Regular cardiac myocyte (primary cell): ENCODE results near the gene PCDHB2. TPM values are rescaled to one million over a fixed set of nuclear protein-coding genes. Genes with fewer than 3 reads are reported as not detected.

Source experiments
- total RNA-seq: library from RNA; depleted of rRNA; stranded (reverse); fragments of >200 nt; gene quantifications from 2 replicates; pipeline ENCODE4 v1.2.3, GENCODE V29; 2014

PCDHB2 gene
- 0.77 and 6.5 TPM in 2 replicates for total RNA-seq

GRCh38 chr5:141094481-141095262, at the start of gene PCDHB2:
Gene PCDHB2, plus strand, starts transcription at chr5:141094615. Its CDS starts 176 bp downstream, at chr5:141094791.

GRCh38 chr5:141050622-141051520, 43.5 kb upstream of the PCDHB2 start, which contains the start of gene PCDHB1:
Gene PCDHB1, plus strand, starts transcription at chr5:141051374. Its CDS starts 97 bp downstream, at chr5:141051471.

GRCh38 chr5:141100243-141100805, 5.9 kb downstream of the PCDHB2 start, which contains the start of gene PCDHB3:
Gene PCDHB3, plus strand, starts transcription at chr5:141100473. Its CDS starts 177 bp downstream, at chr5:141100650.

DNA sequence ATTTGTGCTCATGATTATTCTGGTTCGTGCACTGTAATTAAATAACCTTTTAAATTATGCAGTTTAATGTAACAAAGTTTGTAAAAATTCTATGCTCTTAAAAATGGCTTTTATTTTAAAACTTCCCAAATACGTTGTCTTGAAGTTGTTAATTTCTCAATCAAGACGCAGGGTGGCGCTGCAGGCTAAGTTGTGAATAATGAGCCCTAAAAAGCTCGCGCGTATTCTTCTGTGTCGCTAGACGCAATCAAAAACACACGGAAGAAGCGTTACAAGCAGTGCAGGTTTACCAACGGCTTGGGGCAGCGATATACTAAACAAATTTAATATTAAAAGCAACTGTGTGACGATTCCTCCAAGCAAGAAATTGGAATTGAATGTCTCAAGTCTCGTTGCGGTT, 27.1 kb downstream of the PCDHB2 start, which contains the start of gene PCDHB4:
Gene PCDHB4 (plus strand): TSS at position 256 of the 400 bp plus-strand sequence. CDS start 181 bp downstream, outside the sequence.

DNA sequence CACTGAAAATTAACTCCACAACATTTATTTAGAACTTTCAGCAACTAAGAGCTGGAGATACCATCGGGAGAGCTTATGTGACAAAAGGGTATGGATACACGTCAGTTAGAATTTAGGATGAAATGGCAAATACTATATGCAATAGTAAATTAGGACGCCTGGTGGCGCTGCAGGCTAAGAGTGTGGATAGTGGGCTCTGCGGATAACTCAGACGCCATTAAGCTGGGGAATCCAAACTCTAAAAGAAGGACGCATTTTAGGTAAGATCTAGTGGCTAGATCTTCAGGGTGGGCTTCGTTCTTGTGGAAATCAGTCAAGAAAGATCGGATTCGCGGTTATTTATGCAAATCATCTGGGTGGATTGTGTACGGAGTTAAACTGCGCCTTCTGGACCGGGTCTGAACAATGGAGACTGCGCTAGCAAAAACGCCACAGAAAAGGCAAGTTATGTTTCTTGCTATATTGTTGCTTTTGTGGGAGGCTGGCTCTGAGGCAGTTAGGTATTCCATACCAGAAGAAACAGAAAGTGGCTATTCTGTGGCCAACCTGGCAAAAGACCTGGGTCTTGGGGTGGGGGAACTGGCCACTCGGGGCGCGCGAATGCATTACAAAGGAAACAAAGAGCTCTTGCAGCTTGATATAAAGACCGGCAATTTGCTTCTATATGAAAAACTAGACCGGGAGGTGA, 40.8 kb downstream of the PCDHB2 start, which contains the start of gene PCDHB5:
Gene PCDHB5 (plus strand): TSS at position 177 of the 688 bp plus-strand sequence. CDS start 229 bp downstream, at position 406.

Other genes with a start within 250 kb of the PCDHB2 start
- under 0.01 TPM in 2 replicates for gene PCDHA9, start 246.2 kb upstream of the PCDHB2 start, total RNA-seq
- gene PCDHA10, start 238.7 kb upstream of the PCDHB2 start, total RNA-seq, result 0.19 and 0.28 TPM in 2 replicates
- under 0.01 and 0.28 TPM in 2 replicates for gene PCDHA11, start 225.7 kb upstream of the PCDHB2 start, total RNA-seq
- gene PCDHA12, start 219.3 kb upstream of the PCDHB2 start, total RNA-seq, result 0.28 TPM in 1 of 2 replicates, not detected in the other
- gene PCDHA13, start 212.5 kb upstream of the PCDHB2 start, total RNA-seq, result under 0.01 TPM in 1 of 2 replicates, not detected in the other
- gene PCDHAC1, start 168.3 kb upstream of the PCDHB2 start, total RNA-seq, result under 0.01 and 0.56 TPM in 2 replicates
- gene PCDHAC2, start 128.1 kb upstream of the PCDHB2 start, total RNA-seq, result 0.19 and 1.4 TPM in 2 replicates
- gene PCDHB1, start 43.2 kb upstream of the PCDHB2 start, total RNA-seq, result not detected in 2 replicates
- gene PCDHB3, start 5.9 kb downstream of the PCDHB2 start, total RNA-seq, result 0.19 and 3.9 TPM in 2 replicates
- under 0.01 and 0.85 TPM in 2 replicates for gene PCDHB4, start 27.2 kb downstream of the PCDHB2 start, total RNA-seq
- 0.58 and 3.1 TPM in 2 replicates for gene PCDHB5, start 40.6 kb downstream of the PCDHB2 start, total RNA-seq
- gene PCDHB6, start 55.4 kb downstream of the PCDHB2 start, total RNA-seq, result under 0.01 and 0.28 TPM in 2 replicates
- 0.19 and 1.1 TPM in 2 replicates for gene PCDHB7, start 78.0 kb downstream of the PCDHB2 start, total RNA-seq
- under 0.01 and 1.4 TPM in 2 replicates for gene PCDHB8, start 83.2 kb downstream of the PCDHB2 start, total RNA-seq
- 0.19 and 1.7 TPM in 2 replicates for gene PCDHB16, start 87.8 kb downstream of the PCDHB2 start, total RNA-seq
- under 0.01 and 0.56 TPM in 2 replicates for gene PCDHB9, start 92.5 kb downstream of the PCDHB2 start, total RNA-seq
- 0.19 and 1.7 TPM in 2 replicates for gene PCDHB10, start 97.7 kb downstream of the PCDHB2 start, total RNA-seq
- 0.19 and 0.85 TPM in 2 replicates for gene PCDHB11, start 105.0 kb downstream of the PCDHB2 start, total RNA-seq
- gene PCDHB12, start 114.1 kb downstream of the PCDHB2 start, total RNA-seq, result under 0.01 and 0.28 TPM in 2 replicates
- 0.19 and 1.1 TPM in 2 replicates for gene PCDHB13, start 119.3 kb downstream of the PCDHB2 start, total RNA-seq
- 0.58 and 2.5 TPM in 2 replicates for gene PCDHB14, start 128.7 kb downstream of the PCDHB2 start, total RNA-seq
- 0.38 and 1.4 TPM in 2 replicates for gene PCDHB15, start 150.8 kb downstream of the PCDHB2 start, total RNA-seq
- under 0.01 and 0.19 TPM in 2 replicates for gene SLC25A2, start 209.4 kb downstream of the PCDHB2 start, total RNA-seq
- 90.2 and 102 TPM in 2 replicates for gene TAF7, start 226.2 kb downstream of the PCDHB2 start, total RNA-seq
- 0.38 and 1.4 TPM in 2 replicates for gene PCDHGA1, start 235.9 kb downstream of the PCDHB2 start, total RNA-seq
- 1.5 and 3.1 TPM in 2 replicates for gene PCDHGA2, start 244.1 kb downstream of the PCDHB2 start, total RNA-seq
- gene PCDHGA3, start 249.2 kb downstream of the PCDHB2 start, total RNA-seq, result 0.38 and 1.7 TPM in 2 replicates